Measurements from ENCODE around the gene KCNMB4.

Gene KCNMB4

DNA sequence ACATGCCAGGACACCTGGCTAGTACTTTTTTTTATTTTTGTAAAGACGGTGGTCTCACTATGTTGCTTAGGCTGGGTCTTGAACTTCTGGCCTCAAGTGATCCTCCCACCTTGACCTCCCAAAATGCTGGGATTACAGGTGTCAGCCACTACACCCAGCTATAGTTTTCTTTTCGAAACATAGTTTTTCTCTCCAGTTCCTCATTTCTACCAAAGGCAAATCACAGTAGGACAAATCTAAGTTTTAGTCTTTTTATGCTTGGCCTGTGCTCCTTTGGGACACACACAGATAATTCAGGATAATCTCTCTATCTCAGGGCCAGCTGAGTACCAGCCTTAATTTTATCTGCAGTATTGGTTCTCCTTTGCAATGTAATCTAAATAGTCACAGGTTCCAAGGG is 100.7 kb downstream of the KCNMB4 start:
- peaks cover 30% of the 10 kb centered on the region for H3K36me3 ChIP-seq (ENCODE audit: control insufficient read depth, low read length)

DNA sequence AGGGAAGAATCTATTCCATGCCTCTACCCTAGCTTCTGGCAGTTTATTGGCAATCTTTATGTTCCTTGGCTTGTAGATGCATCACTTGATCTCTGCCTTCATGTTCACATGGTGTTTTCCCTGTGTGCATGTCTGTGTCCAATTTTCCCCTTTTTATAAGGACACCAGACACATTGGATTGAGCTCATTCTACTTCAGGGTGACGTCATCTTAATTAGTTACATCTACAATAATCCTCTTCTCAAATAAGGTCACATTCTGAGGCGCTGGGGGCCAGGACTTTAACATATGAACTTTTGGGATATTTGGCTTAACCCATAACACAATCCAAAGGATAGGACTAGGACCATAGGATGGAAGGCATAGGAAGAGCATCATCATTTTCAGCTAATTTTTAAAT is 101.4 kb downstream of the KCNMB4 start:
- Histone ChIP-seq H3F3A (ENCODE audit: control insufficient read depth, insufficient read depth) (0 out of 2 replicates have a peak, but pooled peaks cover 3% of the 10 kb centered on the region), H3K79me2 (ENCODE audit: control insufficient read depth, low read length) (peaks cover 47% of the 10 kb centered on the region), H3K4me3 (ENCODE audit: low read length) (peak overlapping the region; percentile 80), H3K27me3 (ENCODE audit: control insufficient read depth, low read length) (no peaks in the 10 kb centered on the region), H3K4me2 (ENCODE audit: low read length) (peak overlapping the region; percentile 78), H3K9me3 (ENCODE audit: control insufficient read depth, insufficient read depth, low read length) (peaks cover 19% of the 10 kb centered on the region), H3K27ac (ENCODE audit: low read depth, low read length) (no peak overlapping the region; the same call in 1 of the 2 replicates), H3K9me2 (replicated peaks; ENCODE audit: control insufficient read depth, low read length) (no peaks in the 10 kb centered on the region), H3K36me3 (ENCODE audit: control insufficient read depth, low read length) (peaks cover 33% of the 10 kb centered on the region), H4K20me1 (ENCODE audit: control insufficient read depth, insufficient read depth, low read depth, low read length) (no peaks in the 10 kb centered on the region), H3K4me1 (ENCODE audit: control insufficient read depth, low read length) (peaks cover 27% of the 10 kb centered on the region)
- no peak for TF ChIP-seq EZH2phosphoT487 (IDR thresholded peaks at IDR 0.05; ENCODE audit: borderline replicate concordance, low read length)
- TF ChIP-seq, protein P1, sequence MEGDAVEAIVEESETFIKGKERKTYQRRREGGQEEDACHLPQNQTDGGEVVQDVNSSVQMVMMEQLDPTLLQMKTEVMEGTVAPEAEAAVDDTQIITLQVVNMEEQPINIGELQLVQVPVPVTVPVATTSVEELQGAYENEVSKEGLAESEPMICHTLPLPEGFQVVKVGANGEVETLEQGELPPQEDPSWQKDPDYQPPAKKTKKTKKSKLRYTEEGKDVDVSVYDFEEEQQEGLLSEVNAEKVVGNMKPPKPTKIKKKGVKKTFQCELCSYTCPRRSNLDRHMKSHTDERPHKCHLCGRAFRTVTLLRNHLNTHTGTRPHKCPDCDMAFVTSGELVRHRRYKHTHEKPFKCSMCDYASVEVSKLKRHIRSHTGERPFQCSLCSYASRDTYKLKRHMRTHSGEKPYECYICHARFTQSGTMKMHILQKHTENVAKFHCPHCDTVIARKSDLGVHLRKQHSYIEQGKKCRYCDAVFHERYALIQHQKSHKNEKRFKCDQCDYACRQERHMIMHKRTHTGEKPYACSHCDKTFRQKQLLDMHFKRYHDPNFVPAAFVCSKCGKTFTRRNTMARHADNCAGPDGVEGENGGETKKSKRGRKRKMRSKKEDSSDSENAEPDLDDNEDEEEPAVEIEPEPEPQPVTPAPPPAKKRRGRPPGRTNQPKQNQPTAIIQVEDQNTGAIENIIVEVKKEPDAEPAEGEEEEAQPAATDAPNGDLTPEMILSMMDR (IDR thresholded peaks at IDR 0.05; ENCODE audit: low read depth, low read length, poor library complexity, severe bottlenecking), result no peak

More for the DNA sequence above, 100.7 kb downstream of the KCNMB4 start:
- Histone ChIP-seq H3K4me2 (ENCODE audit: low read length) (no peak overlapping the region), H3K27me3 (ENCODE audit: control insufficient read depth, low read length) (no peaks in the 10 kb centered on the region), H3K9me2 (replicated peaks; ENCODE audit: control insufficient read depth, low read length) (no peaks in the 10 kb centered on the region), H3F3A (ENCODE audit: control insufficient read depth, insufficient read depth) (0 out of 2 replicates have a peak, but pooled peaks cover 3% of the 10 kb centered on the region), H3K4me1 (ENCODE audit: control insufficient read depth, low read length) (peaks cover 24% of the 10 kb centered on the region), H3K79me2 (ENCODE audit: control insufficient read depth, low read length) (peaks cover 43% of the 10 kb centered on the region), H4K20me1 (ENCODE audit: control insufficient read depth, insufficient read depth, low read depth, low read length) (no peaks in the 10 kb centered on the region), H3K4me3 (ENCODE audit: low read length) (no peak overlapping the region), H3K27ac (ENCODE audit: low read depth, low read length) (no peak overlapping the region), H3K9me3 (ENCODE audit: control insufficient read depth, insufficient read depth, low read length) (peaks cover 19% of the 10 kb centered on the region)
- no peak for TF ChIP-seq EZH2phosphoT487 (IDR thresholded peaks at IDR 0.05; ENCODE audit: borderline replicate concordance, low read length)
- TF ChIP-seq, protein P1 (IDR thresholded peaks at IDR 0.05; ENCODE audit: low read depth, low read length, poor library complexity, severe bottlenecking), result no peak

DNA sequence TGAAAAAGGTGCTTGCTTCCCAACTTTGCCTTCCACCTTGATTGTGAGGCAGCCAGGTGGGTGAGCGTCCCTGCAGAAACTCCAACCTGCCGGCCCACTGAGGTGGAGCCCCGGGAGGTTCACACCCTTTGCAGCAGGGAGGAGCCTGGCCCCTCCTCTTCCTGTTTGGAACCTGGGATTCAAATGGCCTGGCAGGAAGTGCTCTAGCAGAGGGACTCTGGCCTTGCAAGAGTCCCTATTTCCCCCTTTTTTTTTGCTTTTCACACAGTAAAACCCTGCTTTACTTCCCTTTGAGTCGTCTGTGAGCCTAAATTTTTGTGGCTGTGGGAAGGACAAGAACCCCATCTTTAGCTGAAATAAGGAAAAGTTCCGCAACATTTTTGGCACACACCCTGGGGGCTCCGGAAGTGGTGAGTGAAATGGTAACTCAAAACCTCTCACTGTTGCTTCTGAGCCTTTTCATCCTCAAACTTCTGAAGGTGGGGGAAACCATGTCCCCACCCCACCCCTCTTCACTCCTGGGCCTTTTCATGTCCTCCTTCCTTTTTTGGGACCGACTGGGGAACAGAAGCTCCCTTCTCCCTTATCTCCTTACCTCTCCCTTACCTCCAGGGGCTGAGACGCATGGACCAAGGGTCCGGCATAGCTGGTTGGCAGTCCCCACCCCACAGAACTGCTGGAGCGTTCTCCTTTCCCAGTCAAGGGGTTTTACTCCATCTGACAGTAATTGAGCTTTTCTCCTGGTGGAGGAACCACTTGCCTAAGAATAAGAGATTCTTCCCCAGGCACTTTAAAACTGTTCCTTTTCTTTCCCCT is 102.0 kb downstream of the KCNMB4 start:
- Histone ChIP-seq H3K4me3 (ENCODE audit: low read length) (peak overlapping the region; percentile 80), H3K36me3 (ENCODE audit: control insufficient read depth, low read length) (peaks cover 37% of the 10 kb centered on the region), H3K4me2 (ENCODE audit: low read length) (peak overlapping the region; percentile 78), H3K27me3 (ENCODE audit: control insufficient read depth, low read length) (no peaks in the 10 kb centered on the region), H4K20me1 (ENCODE audit: control insufficient read depth, insufficient read depth, low read depth, low read length) (no peaks in the 10 kb centered on the region), H3K9me3 (ENCODE audit: control insufficient read depth, insufficient read depth, low read length) (peaks cover 19% of the 10 kb centered on the region), H3K79me2 (ENCODE audit: control insufficient read depth, low read length) (peaks cover 53% of the 10 kb centered on the region), H3F3A (ENCODE audit: control insufficient read depth, insufficient read depth) (0 out of 2 replicates have a peak, but pooled peaks cover 3% of the 10 kb centered on the region), H3K9me2 (replicated peaks; ENCODE audit: control insufficient read depth, low read length) (no peaks in the 10 kb centered on the region), H3K27ac (ENCODE audit: low read depth, low read length) (peak overlapping the region; percentile 77), H3K4me1 (ENCODE audit: control insufficient read depth, low read length) (peaks cover 27% of the 10 kb centered on the region)
- TF ChIP-seq, protein P1 (IDR thresholded peaks at IDR 0.05; ENCODE audit: low read depth, low read length, poor library complexity, severe bottlenecking), result no peak
- TF ChIP-seq EZH2phosphoT487 (IDR thresholded peaks at IDR 0.05; ENCODE audit: borderline replicate concordance, low read length), result no peak
